ENCODE results near the gene PCDHB11.
A peak's percentile ranks its signal among the peaks of the same experiment; 100 is the strongest.
"Not testable (repeated sequence)": the region's sequence is repeated elsewhere in the genome, so short reads cannot be mapped to it uniquely, and the experiment has no call there.

PCDHB11 gene

GRCh38 chr5:141186897-141187512, 12.4 kb upstream of the PCDHB11 start, which contains the start of gene PCDHB9:
TSS of gene PCDHB9 (plus strand) at chr5:141187161. CDS start at chr5:141187319, 158 bp downstream.
- peak in 1 of 2 donors; percentile 11 for DNase-seq (ENCODE audit: low read depth in 2 of 2)

DNA sequence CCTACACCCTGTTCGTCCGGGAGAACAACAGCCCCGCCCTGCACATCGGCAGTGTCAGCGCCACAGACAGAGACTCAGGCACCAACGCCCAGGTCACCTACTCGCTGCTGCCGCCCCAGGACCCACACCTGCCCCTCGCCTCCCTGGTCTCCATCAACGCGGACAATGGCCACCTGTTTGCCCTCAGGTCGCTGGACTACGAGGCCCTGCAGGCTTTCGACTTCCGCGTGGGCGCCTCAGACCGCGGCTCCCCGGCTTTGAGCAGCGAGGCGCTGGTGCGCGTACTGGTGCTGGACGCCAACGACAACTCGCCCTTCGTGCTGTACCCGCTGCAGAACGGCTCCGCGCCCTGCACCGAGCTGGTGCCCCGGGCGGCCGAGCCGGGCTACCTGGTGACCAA, 10.7 kb upstream of the PCDHB11 start:
- not testable (repeated sequence) for DNase-seq (ENCODE audit: low read depth in 2 of 2)

DNA sequence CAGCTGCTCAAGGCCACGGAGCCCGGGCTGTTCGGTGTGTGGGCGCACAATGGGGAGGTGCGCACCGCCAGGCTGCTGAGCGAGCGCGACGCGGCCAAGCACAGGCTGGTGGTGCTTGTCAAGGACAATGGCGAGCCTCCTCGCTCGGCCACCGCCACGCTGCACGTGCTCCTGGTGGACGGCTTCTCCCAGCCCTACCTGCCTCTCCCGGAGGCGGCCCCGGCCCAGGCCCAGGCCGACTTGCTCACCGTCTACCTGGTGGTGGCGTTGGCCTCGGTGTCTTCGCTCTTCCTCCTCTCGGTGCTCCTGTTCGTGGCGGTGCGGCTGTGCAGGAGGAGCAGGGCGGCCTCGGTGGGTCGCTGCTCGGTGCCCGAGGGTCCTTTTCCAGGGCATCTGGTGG, 10.3 kb upstream of the PCDHB11 start:
- DNase-seq (ENCODE audit: low read depth in 2 of 2), result not testable (repeated sequence)

- DNase-seq (ENCODE audit: low read depth in 2 of 2), result no peak
These were observed 7.2 kb upstream of the PCDHB11 start, which contains the start of gene PCDHB10 for GRCh38 chr5:141192110-141192725. TSS of gene PCDHB10 (plus strand) at chr5:141192353. CDS start at chr5:141192553, 200 bp downstream.

DNA sequence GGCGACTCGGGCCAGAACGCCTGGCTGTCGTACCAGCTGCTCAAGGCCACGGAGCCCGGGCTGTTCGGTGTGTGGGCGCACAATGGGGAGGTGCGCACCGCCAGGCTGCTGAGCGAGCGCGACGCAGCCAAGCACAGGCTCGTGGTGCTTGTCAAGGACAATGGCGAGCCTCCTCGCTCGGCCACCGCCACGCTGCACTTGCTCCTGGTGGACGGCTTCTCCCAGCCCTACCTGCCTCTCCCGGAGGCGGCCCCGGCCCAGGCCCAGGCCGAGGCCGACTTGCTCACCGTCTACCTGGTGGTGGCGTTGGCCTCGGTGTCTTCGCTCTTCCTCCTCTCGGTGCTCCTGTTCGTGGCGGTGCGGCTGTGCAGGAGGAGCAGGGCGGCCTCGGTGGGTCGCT, 5.1 kb upstream of the PCDHB11 start:
- DNase-seq (ENCODE audit: low read depth in 2 of 2), result not testable (repeated sequence)

- DNase-seq (ENCODE audit: low read depth in 2 of 2), result no peak
These were observed 3.1 kb upstream of the PCDHB11 start for GRCh38 chr5:141196363-141196762.

- not testable (repeated sequence) for DNase-seq (ENCODE audit: low read depth in 2 of 2)
These were observed 1.7 kb downstream of the PCDHB11 start for GRCh38 chr5:141201126-141201525.

DNA sequence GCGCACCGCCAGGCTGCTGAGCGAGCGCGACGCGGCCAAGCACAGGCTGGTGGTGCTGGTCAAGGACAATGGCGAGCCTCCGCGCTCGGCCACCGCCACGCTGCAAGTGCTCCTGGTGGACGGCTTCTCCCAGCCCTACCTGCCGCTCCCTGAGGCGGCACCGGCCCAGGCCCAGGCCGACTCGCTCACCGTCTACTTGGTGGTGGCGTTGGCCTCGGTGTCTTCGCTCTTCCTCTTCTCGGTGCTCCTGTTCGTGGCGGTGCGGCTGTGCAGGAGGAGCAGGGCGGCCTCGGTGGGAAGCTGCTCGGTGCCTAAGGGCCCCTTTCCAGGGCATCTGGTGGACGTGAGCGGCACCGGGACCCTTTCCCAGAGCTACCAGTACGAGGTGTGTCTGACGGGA, 2.2 kb downstream of the PCDHB11 start:
- not testable (repeated sequence) for DNase-seq (ENCODE audit: low read depth in 2 of 2)

DNA sequence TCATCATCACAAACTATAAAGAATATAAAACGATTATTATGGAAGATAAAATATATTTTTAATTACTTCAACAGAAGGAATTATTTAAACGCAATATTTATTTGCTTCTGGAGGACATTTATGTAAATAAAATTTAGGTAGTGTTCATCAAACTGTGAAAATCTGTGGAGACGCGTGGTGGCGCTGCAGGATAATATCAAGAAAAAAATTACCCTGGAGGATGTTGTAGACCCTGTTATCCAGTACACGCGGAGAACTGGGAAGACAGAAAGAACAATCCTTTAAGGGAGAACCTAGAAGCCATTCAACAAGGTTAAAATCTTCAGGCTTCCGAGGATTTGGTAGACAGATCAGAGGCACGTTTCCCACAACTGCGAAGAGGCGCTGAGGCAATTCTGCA, 9.1 kb downstream of the PCDHB11 start, which contains the start of gene PCDHB12:
Gene PCDHB12, plus strand, starts transcription at position 242 of the 400 bp plus-strand sequence. CDS start 189 bp downstream, outside the sequence.
- no peak for DNase-seq (ENCODE audit: low read depth in 2 of 2)

GRCh38 chr5:141210281-141210680, 10.9 kb downstream of the PCDHB11 start:
- DNase-seq (ENCODE audit: low read depth in 2 of 2), result not testable (repeated sequence)

GRCh38 chr5:141210849-141211248, 11.4 kb downstream of the PCDHB11 start:
- not testable (repeated sequence) for DNase-seq (ENCODE audit: low read depth in 2 of 2)

DNA sequence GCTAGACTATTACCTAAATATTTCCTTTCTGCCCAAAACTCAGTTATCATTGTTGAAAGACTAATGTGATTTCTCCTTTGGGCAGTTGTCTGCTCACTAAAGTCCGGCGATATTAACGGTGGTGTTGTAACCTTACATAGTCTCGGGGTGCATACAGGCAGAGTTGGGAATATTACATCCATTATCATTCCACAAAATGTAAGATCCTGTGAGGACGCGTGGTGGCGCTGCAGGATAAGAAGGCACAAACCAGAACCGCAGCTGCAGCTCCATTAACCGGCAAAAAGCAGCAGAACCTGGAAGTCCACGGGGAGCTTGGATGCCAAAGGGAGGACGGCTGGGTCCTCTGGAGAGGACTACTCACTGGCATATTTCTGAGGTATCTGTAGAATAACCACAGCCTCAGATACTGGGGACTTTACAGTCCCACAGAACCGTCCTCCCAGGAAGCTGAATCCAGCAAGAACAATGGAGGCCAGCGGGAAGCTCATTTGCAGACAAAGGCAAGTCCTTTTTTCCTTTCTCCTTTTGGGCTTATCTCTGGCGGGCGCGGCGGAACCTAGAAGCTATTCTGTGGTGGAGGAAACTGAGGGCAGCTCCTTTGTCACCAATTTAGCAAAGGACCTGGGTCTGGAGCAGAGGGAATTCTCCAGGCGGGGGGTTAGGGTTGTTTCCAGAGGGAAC, 14.4 kb downstream of the PCDHB11 start, which contains the start of gene PCDHB13:
Gene PCDHB13, plus strand, starts transcription at position 264 of the 684 bp plus-strand sequence. Its CDS starts 205 bp downstream, at position 469.
- not testable (repeated sequence) for DNase-seq (ENCODE audit: low read depth in 2 of 2)

DNA sequence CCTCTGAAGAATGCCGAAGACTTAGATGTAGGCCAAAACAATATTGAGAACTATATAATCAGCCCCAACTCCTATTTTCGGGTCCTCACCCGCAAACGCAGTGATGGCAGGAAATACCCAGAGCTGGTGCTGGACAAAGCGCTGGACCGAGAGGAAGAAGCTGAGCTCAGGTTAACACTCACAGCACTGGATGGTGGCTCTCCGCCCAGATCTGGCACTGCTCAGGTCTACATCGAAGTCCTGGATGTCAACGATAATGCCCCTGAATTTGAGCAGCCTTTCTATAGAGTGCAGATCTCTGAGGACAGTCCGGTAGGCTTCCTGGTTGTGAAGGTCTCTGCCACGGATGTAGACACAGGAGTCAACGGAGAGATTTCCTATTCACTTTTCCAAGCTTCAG, 15.2 kb downstream of the PCDHB11 start:
- not testable (repeated sequence) for DNase-seq (ENCODE audit: low read depth in 2 of 2)

DNA sequence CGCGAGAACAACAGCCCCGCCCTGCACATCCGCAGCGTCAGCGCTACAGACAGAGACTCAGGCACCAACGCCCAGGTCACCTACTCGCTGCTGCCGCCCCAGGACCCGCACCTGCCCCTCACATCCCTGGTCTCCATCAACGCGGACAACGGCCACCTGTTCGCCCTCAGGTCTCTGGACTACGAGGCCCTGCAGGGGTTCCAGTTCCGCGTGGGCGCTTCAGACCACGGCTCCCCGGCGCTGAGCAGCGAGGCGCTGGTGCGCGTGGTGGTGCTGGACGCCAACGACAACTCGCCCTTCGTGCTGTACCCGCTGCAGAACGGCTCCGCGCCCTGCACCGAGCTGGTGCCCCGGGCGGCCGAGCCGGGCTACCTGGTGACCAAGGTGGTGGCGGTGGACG, 16.1 kb downstream of the PCDHB11 start:
- not testable (repeated sequence) for DNase-seq (ENCODE audit: low read depth in 2 of 2)

DNA sequence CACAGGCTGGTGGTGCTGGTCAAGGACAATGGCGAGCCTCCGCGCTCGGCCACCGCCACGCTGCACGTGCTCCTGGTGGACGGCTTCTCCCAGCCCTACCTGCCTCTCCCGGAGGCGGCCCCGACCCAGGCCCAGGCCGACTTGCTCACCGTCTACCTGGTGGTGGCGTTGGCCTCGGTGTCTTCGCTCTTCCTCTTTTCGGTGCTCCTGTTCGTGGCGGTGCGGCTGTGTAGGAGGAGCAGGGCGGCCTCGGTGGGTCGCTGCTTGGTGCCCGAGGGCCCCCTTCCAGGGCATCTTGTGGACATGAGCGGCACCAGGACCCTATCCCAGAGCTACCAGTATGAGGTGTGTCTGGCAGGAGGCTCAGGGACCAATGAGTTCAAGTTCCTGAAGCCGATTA, 16.6 kb downstream of the PCDHB11 start:
- not testable (repeated sequence) for DNase-seq (ENCODE audit: low read depth in 2 of 2)

- DNase-seq (ENCODE audit: low read depth in 2 of 2), result no peak
These were observed 23.8 kb downstream of the PCDHB11 start, which contains the start of gene PCDHB14 for GRCh38 chr5:141223112-141223783. TSS of gene PCDHB14 (plus strand) at chr5:141223343. CDS start at chr5:141223506, 163 bp downstream.

- DNase-seq (ENCODE audit: low read depth in 2 of 2), result not testable (repeated sequence)
These were observed 25.4 kb downstream of the PCDHB11 start for GRCh38 chr5:141224844-141225243.

GRCh38 chr5:141225421-141225820, 26.0 kb downstream of the PCDHB11 start:
- not testable (repeated sequence) for DNase-seq (ENCODE audit: low read depth in 2 of 2)

DNA sequence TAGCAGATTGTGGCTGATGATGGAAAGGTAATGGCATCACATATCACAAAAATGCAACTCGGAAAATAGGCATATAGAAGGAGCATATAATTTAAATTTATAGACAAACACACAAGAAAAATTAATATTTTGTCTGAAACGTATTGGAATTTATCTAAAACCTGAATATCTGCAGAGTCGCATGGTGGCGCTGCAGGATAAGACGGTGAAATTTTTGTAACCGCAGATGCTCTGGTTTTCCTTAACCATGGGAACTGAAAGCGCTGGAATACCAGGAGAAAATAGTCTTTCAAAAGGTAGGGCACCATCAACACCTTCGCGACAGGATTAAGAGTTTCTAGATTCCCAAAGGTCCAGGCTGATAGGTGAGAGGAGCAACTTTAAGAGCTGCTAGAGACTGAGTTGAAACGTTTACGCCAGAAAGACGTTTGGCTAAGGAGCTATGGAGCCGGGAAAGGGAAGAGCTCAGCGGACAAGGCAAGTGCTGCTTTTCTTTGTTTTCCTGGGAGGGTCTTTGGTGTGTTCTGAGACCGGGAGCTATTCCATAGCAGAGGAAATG, 34.8 kb downstream of the PCDHB11 start:
- DNase-seq (ENCODE audit: low read depth in 2 of 2), result no peak

DNA sequence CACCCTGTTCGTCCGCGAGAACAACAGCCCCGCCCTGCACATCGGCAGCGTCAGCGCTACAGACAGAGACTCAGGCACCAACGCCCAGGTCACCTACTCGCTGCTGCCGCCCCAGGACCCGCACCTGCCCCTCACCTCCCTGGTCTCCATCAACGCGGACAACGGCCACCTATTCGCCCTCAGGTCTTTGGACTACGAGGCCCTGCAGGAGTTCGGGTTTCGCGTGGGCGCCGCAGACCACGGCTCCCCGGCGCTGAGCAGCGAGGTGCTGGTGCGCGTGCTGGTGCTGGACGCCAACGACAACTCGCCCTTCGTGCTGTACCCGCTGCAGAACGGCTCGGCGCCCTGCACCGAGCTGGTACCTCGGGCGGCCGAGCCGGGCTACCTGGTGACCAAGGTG, 36.5 kb downstream of the PCDHB11 start:
- not testable (repeated sequence) for DNase-seq (ENCODE audit: low read depth in 2 of 2)

Measured in stimulated activated CD4-positive, alpha-beta T cell treated with anti-CD3 and anti-CD28 coated beads, Interleukin-15, amount 100 ng/mL, for 48 hours (primary cell).